ENCODE results near the gene E2F8.

GRCh38 chr11:19286411-19286810 lies 45.7 kb upstream of the E2F8 start:
- TF ChIP-seq CTCF (IDR thresholded peaks at IDR 0.05) (no peak), POLR2AphosphoS5 (IDR thresholded peaks at IDR 0.05) (no peak)

All from prostate gland (tissue), 2 donors.